SK-N-SH (cell line): ENCODE measurements around the gene ST6GALNAC6. TPM values are rescaled to one million over a fixed set of nuclear protein-coding genes. Genes with fewer than 3 reads are reported as not detected.

Source experiments
- CTCF ChIA-PET: fragments of 300-600, 350-600 bp; formaldehyde crosslinking; extraction: SDS; loops from one replicate; lab custom pipeline; 2021; lab: Yijun Ruan, JAX
- POLR2A ChIA-PET: fragments of 350-600 bp; sonication (Branson Sonifier 250); formaldehyde crosslinking; extraction: SDS; loops from one replicate; lab custom pipeline; 2020; ENCODE audit warnings: antibody characterized with exemption, inconsistent platforms; lab: Yijun Ruan, JAX
- DNase-seq: peaks from one replicate; pipeline ENCODE4 v3.0.0; 2012
- H2AFZ ChIP-seq: fragments of 200-600 bp; sonication (generic); 2 replicates; pipeline ENCODE4 v1.8.1; 2016; ENCODE audit warnings: antibody characterized with exemption, mild to moderate bottlenecking, low read depth
- H3F3A ChIP-seq: fragments of 200-600 bp; sonication (generic); replicated peaks from 2 replicates; pipeline ENCODE3; 2016; ENCODE audit warnings: antibody characterized with exemption, mild to moderate bottlenecking; ENCODE audit not compliant: insufficient read depth
- H3K27ac ChIP-seq, 2 experiments: fragments of 200-500 bp in 1 of 2; fragments of 200-600 bp in 1 of 2; sonication (Bioruptor generic) in 1 of 2; sonication (generic), shearing (Covaris generic) in 1 of 2; 2 replicates each; pipeline versions ENCODE4 v1.5.1 to v1.6.1; 2014 to 2016; ENCODE audit warnings: low read depth in 2 of 2, inconsistent platforms in 1 of 2, low read length in 1 of 2, mild to moderate bottlenecking in 1 of 2, mixed read lengths in 1 of 2
- H3K27me3 ChIP-seq: fragments of 200-600 bp; sonication (generic), shearing (Covaris generic); 2 replicates; pipeline ENCODE4 v1.6.1; 2016; ENCODE audit warnings: mixed run types; ENCODE audit not compliant: insufficient read depth
- H3K36me3 ChIP-seq, 2 experiments: fragments of 200-500 bp in 1 of 2; fragments of 200-600 bp in 1 of 2; sonication (Bioruptor generic) in 1 of 2; sonication (generic) in 1 of 2; replicated peaks in 1 of 2; 2 replicates each; pipeline versions ENCODE3 to v1.5.1; 2014 to 2016; ENCODE audit warnings: low read length in 1 of 2, mild to moderate bottlenecking in 1 of 2; ENCODE audit not compliant: insufficient read depth in 2 of 2, control insufficient read depth in 1 of 2
- H3K4me1 ChIP-seq, 2 experiments: fragments of 200-500 bp in 1 of 2; fragments of 200-600 bp in 1 of 2; sonication (Bioruptor generic) in 1 of 2; sonication (generic), shearing (Covaris generic) in 1 of 2; 2 replicates each; pipeline versions ENCODE4 v1.5.1 to v1.6.1; 2014 to 2016; ENCODE audit warnings: low read depth in 1 of 2, low read length in 1 of 2, mixed run types in 1 of 2; ENCODE audit not compliant: insufficient read depth in 2 of 2, control insufficient read depth in 1 of 2
- H3K4me2 ChIP-seq: fragments of 200-600 bp; sonication (generic), shearing (Covaris generic); 2 replicates; pipeline ENCODE4 v1.6.1; 2017; ENCODE audit warnings: mixed run types
- H3K4me3 ChIP-seq, 2 experiments: fragments of 200-500 bp in 1 of 2; fragments of 200-600 bp in 1 of 2; sonication (Bioruptor generic) in 1 of 2; sonication (generic), shearing (Covaris generic) in 1 of 2; 2 replicates each; pipeline versions ENCODE4 v1.5.1 to v1.8.1; 2014 to 2016; ENCODE audit warnings: low read depth in 2 of 2, inconsistent platforms in 1 of 2, low read length in 1 of 2, mild to moderate bottlenecking in 1 of 2, mixed read lengths in 1 of 2, moderate library complexity in 1 of 2
- H3K79me2 ChIP-seq: fragments of 200-600 bp; sonication (generic); 2 replicates; pipeline ENCODE4 v1.8.1; 2017; ENCODE audit warnings: mild to moderate bottlenecking; ENCODE audit not compliant: insufficient read depth
- H3K9ac ChIP-seq: fragments of 200-600 bp; sonication (generic); 2 replicates; pipeline ENCODE4 v1.6.1; 2017; ENCODE audit warnings: mixed run types
- H3K9me2 ChIP-seq: fragments of 200-600 bp; sonication (generic); 2 replicates; pipeline ENCODE4 v1.6.1; 2017; ENCODE audit warnings: mixed run types
- H3K9me3 ChIP-seq: fragments of 200-600 bp; sonication (generic); 2 replicates; pipeline ENCODE4 v1.6.1; 2017; ENCODE audit warnings: mixed run types, mild to moderate bottlenecking, moderate library complexity
- H4K20me1 ChIP-seq: fragments of 200-600 bp; sonication (generic); 2 replicates; pipeline ENCODE4 v1.6.1; 2017; ENCODE audit warnings: mild to moderate bottlenecking, mixed run types; ENCODE audit not compliant: insufficient read depth
- CHD2 ChIP-seq: fragments of 150-350 bp; IDR thresholded peaks from 2 replicates; pipeline ENCODE4 v1.6.1; 2018; ENCODE audit warnings: low read length; ENCODE audit not compliant: partially characterized antibody
- FOXM1 ChIP-seq: IDR thresholded peaks from 2 replicates; pipeline ENCODE4 v1.4.0; 2012; ENCODE audit warnings: low read depth, mild to moderate bottlenecking
- GABPA ChIP-seq: IDR thresholded peaks from 2 replicates; pipeline ENCODE4 v1.4.0; 2012; ENCODE audit warnings: low read depth, mild to moderate bottlenecking
- GATA2 ChIP-seq: sonication (generic); formaldehyde crosslinking; IDR thresholded peaks from 2 replicates; pipeline ENCODE4 v1.5.0; 2020; ENCODE audit warnings: mild to moderate bottlenecking, missing genetic modification reagents
- MXI1 ChIP-seq: IDR thresholded peaks from 2 replicates; pipeline ENCODE4 v1.6.1; 2012; ENCODE audit warnings: mild to moderate bottlenecking, low read depth, low read length, improper control_type of control experiment
- RAD21 ChIP-seq: IDR thresholded peaks from 2 replicates; pipeline ENCODE4 v1.6.1; 2012; ENCODE audit warnings: mild to moderate bottlenecking, low read length
- RFX5 ChIP-seq: IDR thresholded peaks from 2 replicates; pipeline ENCODE4 v1.6.1; 2012; ENCODE audit warnings: mild to moderate bottlenecking, improper control_type of control experiment, low read length
- RXRA ChIP-seq: IDR thresholded peaks from 2 replicates; pipeline ENCODE4 v1.4.0; 2012; ENCODE audit warnings: low read depth, mild to moderate bottlenecking, borderline replicate concordance
- SIN3A ChIP-seq: IDR thresholded peaks from 2 replicates; pipeline ENCODE4 v1.6.1; 2012; ENCODE audit warnings: low read depth, mild to moderate bottlenecking, low read length, moderate library complexity, borderline replicate concordance
- SMC3 ChIP-seq: IDR thresholded peaks from 2 replicates; pipeline ENCODE4 v1.6.1; 2012; ENCODE audit warnings: low read depth, low read length, improper control_type of control experiment
- TAF1 ChIP-seq: IDR thresholded peaks from 2 replicates; pipeline ENCODE4 v1.6.1; 2012; ENCODE audit warnings: low read depth, mild to moderate bottlenecking, low read length, moderate library complexity, borderline replicate concordance
- TCF12 ChIP-seq: IDR thresholded peaks from 2 replicates; pipeline ENCODE4 v1.4.0; 2012
- WGBS: methylation state at CpG from one replicate; pipeline ENCODE4 v1.1.6; 2017; ENCODE audit warnings: low lambda C conversion rate; 5-methylcytosine and 5-hydroxymethylcytosine counted together
- polyA plus RNA-seq, 3 experiments: library from polyadenylated mRNA; depleted of rRNA; stranded (reverse); fragments of >200 nt; gene quantifications; 2 replicates each; pipeline ENCODE4 v1.2.3, GENCODE V29; 2012
- TF ChIP-seq, protein P1 (sequence below): fragments of 200-600 bp; sonication (generic); IDR thresholded peaks from 2 replicates; pipeline ENCODE4 v1.6.1; 2017; ENCODE audit warnings: antibody characterized with exemption, mild to moderate bottlenecking, moderate library complexity
- TF ChIP-seq, protein P2 (sequence below): fragments of 150-350 bp; IDR thresholded peaks from 2 replicates; pipeline ENCODE4 v1.6.1; 2017; ENCODE audit warnings: antibody characterized with exemption, low read length, low read depth, borderline replicate concordance
- TF ChIP-seq, protein P3 (sequence below): IDR thresholded peaks from 2 replicates; pipeline ENCODE4 v1.4.0; 2012; ENCODE audit warnings: low read depth, borderline replicate concordance
- TF ChIP-seq, protein P4 (sequence below): IDR thresholded peaks from 2 replicates; pipeline ENCODE4 v1.6.1; 2012; ENCODE audit warnings: mild to moderate bottlenecking, low read depth, low read length, moderate library complexity

ST6GALNAC6 gene
- polyA plus RNA-seq, 1 of the 3 experiments (the other 2 are of a cell fraction), result 34.8 TPM

DNA sequence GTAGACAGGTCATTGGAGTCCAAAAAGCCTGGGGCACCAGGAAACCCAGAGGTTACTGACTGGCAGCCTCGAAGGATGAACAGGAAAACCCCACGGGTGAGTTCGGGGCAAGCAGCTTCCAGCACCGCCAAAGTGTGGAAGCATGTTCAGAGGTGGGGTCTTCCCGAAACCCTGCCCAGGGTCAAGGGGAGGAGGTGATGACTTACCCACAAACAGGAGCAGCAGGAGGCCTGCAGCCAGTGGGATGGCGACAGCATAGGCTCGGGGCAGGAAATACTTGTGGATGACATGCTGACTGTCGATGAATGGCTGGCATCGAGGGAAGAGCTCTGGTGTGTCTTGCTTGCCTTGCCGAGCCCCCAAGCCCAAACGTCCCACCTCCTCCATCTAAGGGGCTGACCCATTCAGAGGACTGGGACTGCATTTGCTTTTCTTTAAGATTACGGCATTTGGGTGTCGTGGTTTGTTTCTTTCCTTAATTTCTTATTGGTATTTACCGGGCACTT, 37.0 kb upstream of the ST6GALNAC6 start:
- Histone ChIP-seq H3K9me2 (no peaks in the 10 kb centered on the region), H3K4me3 (peak overlapping the region; percentile 78 to 95), H3K27me3 (no peaks in the 10 kb centered on the region), H3K4me1 (peaks cover 15 to 36% of the 10 kb centered on the region in 2 experiments), H4K20me1 (0 out of 2 replicates have a peak, but pooled peaks cover 6% of the 10 kb centered on the region), H2AFZ (no peak overlapping the region), H3K4me2 (peak overlapping the region; percentile 91), H3F3A (peaks cover 6% of the 10 kb centered on the region), H3K79me2 (peaks cover 46% of the 10 kb centered on the region), H3K36me3 (peaks cover 3 to 18% of the 10 kb centered on the region in 2 experiments), H3K27ac (peak overlapping the region; percentile 71 to 77; a peak in 3 of 4 replicates), H3K9ac (peak overlapping the region; percentile 86), H3K9me3 (no peaks in the 10 kb centered on the region)
- ChIA-PET CTCF (interaction anchor here (1.3 to 10.3 kb wide), 4 partner anchors 15 to 181 kb away, joined by 4 to 219 read pairs (median 6); no protein-coding TSS in a partner anchor), POLR2A (no interaction called here)
- TF ChIP-seq GABPA (no peak), TAF1 (no peak), CHD2 (no peak), GATA2 (CRISPR knock-in tag) (no peak)
- TF ChIP-seq, protein P1, sequence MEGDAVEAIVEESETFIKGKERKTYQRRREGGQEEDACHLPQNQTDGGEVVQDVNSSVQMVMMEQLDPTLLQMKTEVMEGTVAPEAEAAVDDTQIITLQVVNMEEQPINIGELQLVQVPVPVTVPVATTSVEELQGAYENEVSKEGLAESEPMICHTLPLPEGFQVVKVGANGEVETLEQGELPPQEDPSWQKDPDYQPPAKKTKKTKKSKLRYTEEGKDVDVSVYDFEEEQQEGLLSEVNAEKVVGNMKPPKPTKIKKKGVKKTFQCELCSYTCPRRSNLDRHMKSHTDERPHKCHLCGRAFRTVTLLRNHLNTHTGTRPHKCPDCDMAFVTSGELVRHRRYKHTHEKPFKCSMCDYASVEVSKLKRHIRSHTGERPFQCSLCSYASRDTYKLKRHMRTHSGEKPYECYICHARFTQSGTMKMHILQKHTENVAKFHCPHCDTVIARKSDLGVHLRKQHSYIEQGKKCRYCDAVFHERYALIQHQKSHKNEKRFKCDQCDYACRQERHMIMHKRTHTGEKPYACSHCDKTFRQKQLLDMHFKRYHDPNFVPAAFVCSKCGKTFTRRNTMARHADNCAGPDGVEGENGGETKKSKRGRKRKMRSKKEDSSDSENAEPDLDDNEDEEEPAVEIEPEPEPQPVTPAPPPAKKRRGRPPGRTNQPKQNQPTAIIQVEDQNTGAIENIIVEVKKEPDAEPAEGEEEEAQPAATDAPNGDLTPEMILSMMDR, result no peak
- DNase-seq, result no peak
- 30% methylated on average over 11 of the region's 14 CpGs for WGBS

DNA sequence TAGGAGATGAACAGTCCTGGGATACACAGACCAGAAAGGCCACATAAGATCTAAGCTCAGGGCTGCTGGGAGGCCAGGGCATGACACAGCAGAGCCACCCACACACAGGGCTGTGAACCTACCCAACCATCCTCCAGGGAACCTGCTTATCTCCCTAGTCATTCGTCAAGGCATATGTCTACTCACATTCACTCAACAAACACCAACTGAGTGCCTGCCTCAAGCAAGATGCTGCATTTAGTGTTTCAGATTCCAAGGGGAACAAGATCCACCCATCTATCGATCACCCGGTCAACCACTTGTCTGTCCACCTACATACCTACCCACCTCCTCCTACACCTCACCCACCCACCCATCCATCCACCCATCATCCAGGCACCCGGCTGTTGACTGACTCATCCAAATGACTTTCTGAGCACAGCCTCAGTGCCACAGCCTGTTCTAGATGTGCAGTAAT, 36.4 kb upstream of the ST6GALNAC6 start:
- CTCF ChIA-PET, result interaction anchor here (1.1 to 3.8 kb wide), 4 partner anchors 9 to 99 kb away, joined by 3 to 32 read pairs (median 12); no protein-coding TSS in a partner anchor
- no peak for DNase-seq
- H3K4me3 ChIP-seq, result peak overlapping the region; percentile 78 to 95
- TF ChIP-seq TCF12 (no peak), FOXM1 (no peak), RXRA (no peak), RFX5 (no peak), RAD21 (no peak), SMC3 (no peak), SIN3A (no peak), CHD2 (no peak), MXI1 (no peak)
- TF ChIP-seq, protein P2, sequence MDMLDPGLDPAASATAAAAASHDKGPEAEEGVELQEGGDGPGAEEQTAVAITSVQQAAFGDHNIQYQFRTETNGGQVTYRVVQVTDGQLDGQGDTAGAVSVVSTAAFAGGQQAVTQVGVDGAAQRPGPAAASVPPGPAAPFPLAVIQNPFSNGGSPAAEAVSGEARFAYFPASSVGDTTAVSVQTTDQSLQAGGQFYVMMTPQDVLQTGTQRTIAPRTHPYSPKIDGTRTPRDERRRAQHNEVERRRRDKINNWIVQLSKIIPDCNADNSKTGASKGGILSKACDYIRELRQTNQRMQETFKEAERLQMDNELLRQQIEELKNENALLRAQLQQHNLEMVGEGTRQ, result no peak
- TF ChIP-seq, protein P3, sequence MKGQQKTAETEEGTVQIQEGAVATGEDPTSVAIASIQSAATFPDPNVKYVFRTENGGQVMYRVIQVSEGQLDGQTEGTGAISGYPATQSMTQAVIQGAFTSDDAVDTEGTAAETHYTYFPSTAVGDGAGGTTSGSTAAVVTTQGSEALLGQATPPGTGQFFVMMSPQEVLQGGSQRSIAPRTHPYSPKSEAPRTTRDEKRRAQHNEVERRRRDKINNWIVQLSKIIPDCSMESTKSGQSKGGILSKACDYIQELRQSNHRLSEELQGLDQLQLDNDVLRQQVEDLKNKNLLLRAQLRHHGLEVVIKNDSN, result no peak
- TF ChIP-seq, protein P4, sequence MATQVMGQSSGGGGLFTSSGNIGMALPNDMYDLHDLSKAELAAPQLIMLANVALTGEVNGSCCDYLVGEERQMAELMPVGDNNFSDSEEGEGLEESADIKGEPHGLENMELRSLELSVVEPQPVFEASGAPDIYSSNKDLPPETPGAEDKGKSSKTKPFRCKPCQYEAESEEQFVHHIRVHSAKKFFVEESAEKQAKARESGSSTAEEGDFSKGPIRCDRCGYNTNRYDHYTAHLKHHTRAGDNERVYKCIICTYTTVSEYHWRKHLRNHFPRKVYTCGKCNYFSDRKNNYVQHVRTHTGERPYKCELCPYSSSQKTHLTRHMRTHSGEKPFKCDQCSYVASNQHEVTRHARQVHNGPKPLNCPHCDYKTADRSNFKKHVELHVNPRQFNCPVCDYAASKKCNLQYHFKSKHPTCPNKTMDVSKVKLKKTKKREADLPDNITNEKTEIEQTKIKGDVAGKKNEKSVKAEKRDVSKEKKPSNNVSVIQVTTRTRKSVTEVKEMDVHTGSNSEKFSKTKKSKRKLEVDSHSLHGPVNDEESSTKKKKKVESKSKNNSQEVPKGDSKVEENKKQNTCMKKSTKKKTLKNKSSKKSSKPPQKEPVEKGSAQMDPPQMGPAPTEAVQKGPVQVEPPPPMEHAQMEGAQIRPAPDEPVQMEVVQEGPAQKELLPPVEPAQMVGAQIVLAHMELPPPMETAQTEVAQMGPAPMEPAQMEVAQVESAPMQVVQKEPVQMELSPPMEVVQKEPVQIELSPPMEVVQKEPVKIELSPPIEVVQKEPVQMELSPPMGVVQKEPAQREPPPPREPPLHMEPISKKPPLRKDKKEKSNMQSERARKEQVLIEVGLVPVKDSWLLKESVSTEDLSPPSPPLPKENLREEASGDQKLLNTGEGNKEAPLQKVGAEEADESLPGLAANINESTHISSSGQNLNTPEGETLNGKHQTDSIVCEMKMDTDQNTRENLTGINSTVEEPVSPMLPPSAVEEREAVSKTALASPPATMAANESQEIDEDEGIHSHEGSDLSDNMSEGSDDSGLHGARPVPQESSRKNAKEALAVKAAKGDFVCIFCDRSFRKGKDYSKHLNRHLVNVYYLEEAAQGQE, result no peak
- TF ChIP-seq, protein P1, result no peak

More for the DNA sequence above, 36.4 kb upstream of the ST6GALNAC6 start:
- Histone ChIP-seq H3K9ac (peak overlapping the region; percentile 86; the same call in 1 of the 2 replicates), H3K27me3 (no peaks in the 10 kb centered on the region), H3K4me2 (peak overlapping the region; percentile 91), H3K36me3 (peaks cover 3 to 12% of the 10 kb centered on the region in 2 experiments), H4K20me1 (0 out of 2 replicates have a peak, but pooled peaks cover 6% of the 10 kb centered on the region), H3F3A (peaks cover 12% of the 10 kb centered on the region), H2AFZ (no peak overlapping the region), H3K9me3 (no peaks in the 10 kb centered on the region), H3K4me1 (peaks cover 18 to 40% of the 10 kb centered on the region in 2 experiments), H3K9me2 (no peaks in the 10 kb centered on the region), H3K79me2 (peaks cover 46% of the 10 kb centered on the region), H3K27ac (peak overlapping the region in 1 of 2 experiments; percentile 18; a peak in 1 of 4 replicates)
- POLR2A ChIA-PET, result no interaction called here
- WGBS, result 65% methylated on average over 4 of the region's 4 CpGs
